GM19463 (cell line): ENCODE measurements around the gene TMEM238.

Experiments
- ATAC-seq: cut with Tn5 transposase; IDR thresholded peaks from one replicate; pipeline ENCODE4 v1.9.1; 2021; ENCODE audit warnings: mild to moderate bottlenecking, moderate library complexity; ENCODE audit not compliant: unreplicated experiment

TMEM238 gene

GRCh38 chr19:55360902-55361301 is 23.2 kb downstream of the TMEM238 start:
- no peak for ATAC-seq

- no peak for ATAC-seq
Measured at GRCh38 chr19:55358943-55359908, 24.9 kb downstream of the TMEM238 start.

GRCh38 chr19:55358493-55358892 is 25.6 kb downstream of the TMEM238 start:
- no peak for ATAC-seq

GRCh38 chr19:55355213-55355821 is 28.8 kb downstream of the TMEM238 start:
- ATAC-seq = no peak

GRCh38 chr19:55354698-55355212 is 29.3 kb downstream of the TMEM238 start, which contains the start of gene COX6B2:
Gene COX6B2, minus strand, starts transcription at chr19:55354719. Its CDS starts 198 bp downstream, at chr19:55354521.
- ATAC-seq = no peak

- no peak for ATAC-seq
Measured at GRCh38 chr19:55353803-55354697, 30.0 kb downstream of the TMEM238 start.

GRCh38 chr19:55353356-55353802 is 30.7 kb downstream of the TMEM238 start:
- ATAC-seq = no peak

GRCh38 chr19:55352549-55353145 is 31.4 kb downstream of the TMEM238 start:
- ATAC-seq = no peak

- ATAC-seq = no peak
Measured at GRCh38 chr19:55352040-55352439, 32.1 kb downstream of the TMEM238 start.

- ATAC-seq = no peak
Measured at GRCh38 chr19:55350620-55351315, 33.3 kb downstream of the TMEM238 start.

GRCh38 chr19:55348317-55349034 is 35.6 kb downstream of the TMEM238 start:
- ATAC-seq = no peak

GRCh38 chr19:55347442-55348009 is 36.6 kb downstream of the TMEM238 start:
- ATAC-seq = no peak

- ATAC-seq = no peak
Measured at GRCh38 chr19:55346725-55347441, 37.2 kb downstream of the TMEM238 start.

GRCh38 chr19:55345818-55346724 is 38.0 kb downstream of the TMEM238 start:
- ATAC-seq = no peak

- no peak for ATAC-seq
Measured at GRCh38 chr19:55345101-55345817, 38.8 kb downstream of the TMEM238 start.

- no peak for ATAC-seq
Measured at GRCh38 chr19:55344444-55344843, 39.6 kb downstream of the TMEM238 start.
